Measurements from ENCODE around the gene MEGF8. TPM values are rescaled to one million over a fixed set of nuclear protein-coding genes. Genes with fewer than 3 reads are reported as not detected.

Gene MEGF8
- total and polyA plus RNA-seq, 2 donors (not counting 3 experiments of a cell fraction or from before 2014, with no cell fraction given): 20.6 to 39.6 TPM

- TF ChIP-seq CTCF (IDR thresholded peaks at IDR 0.05; ENCODE audit: extremely low read depth in 1 of 2, insufficient read depth in 1 of 2, low read depth in 1 of 2, low read length in 2 of 2): peak; percentile 92 to 97
- no peak for TF ChIP-seq POLR2AphosphoS5 (IDR thresholded peaks at IDR 0.05; ENCODE audit: insufficient read depth, low read depth, low read length)
- DNase-seq (ENCODE audit: low read depth, low spot score) (peak; percentile 72), FAIRE-seq (peak; percentile 90)
- ChIA-PET POLR2A (no interaction called here), CTCF (interaction anchor here (0.7 to 6.7 kb wide), 12 partner anchors 9 to 81 kb away, joined by 3 to 60 read pairs (median 4); partner anchors contain the start of gene TMEM145)
- intact Hi-C loops (cut with micrococcal nuclease) (loop anchor here (1.0 kb wide), 2 partner anchors 50 to 163 kb away; no protein-coding TSS in a partner anchor), dilution Hi-C loops (cut with MboI; ENCODE audit: extremely low pct_ligation_motif_present, low sequenced_read_pairs) (no loop called here)
- BruUV-seq (replicated peaks): no TSS peak
- Histone ChIP-seq H3K9me1 (replicated peaks; ENCODE audit: control insufficient read depth, extremely low read depth, insufficient read depth, low read length) (no peaks in the 10 kb centered on the region), H3K4me2 (ENCODE audit: insufficient read depth, low read length) (no peak overlapping the region), H3K36me3 (ENCODE audit: control insufficient read depth in 2 of 2, extremely low read depth in 1 of 2, insufficient read depth in 2 of 2, low read length in 2 of 2) (peaks cover 4 to 47% of the 10 kb centered on the region in 2 experiments), H2AFZ (ENCODE audit: low read depth, low read length) (no peak overlapping the region), H3K9me3 (replicated peaks; ENCODE audit: control insufficient read depth, insufficient read depth, low read length) (no peaks in the 10 kb centered on the region), H4K20me1 (replicated peaks; ENCODE audit: control insufficient read depth, extremely low read depth, insufficient read depth, low read length) (no peaks in the 10 kb centered on the region), H3K4me1 (ENCODE audit: control insufficient read depth, extremely low read depth, insufficient read depth, low read length) (no peaks in the 10 kb centered on the region), H3K79me2 (ENCODE audit: control insufficient read depth, insufficient read depth, low read length) (no peaks in the 10 kb centered on the region), H3K4me3 (replicated peaks in 1 of 3; ENCODE audit: insufficient read depth in 1 of 3, low read depth in 1 of 3, low read length in 3 of 3) (no peak overlapping the region), H3K27ac (ENCODE audit: insufficient read depth, low read depth, low read length) (no peak overlapping the region), H3K9ac (replicated peaks; ENCODE audit: extremely low read depth, insufficient read depth, low read length) (no peak overlapping the region), H3K27me3 (ENCODE audit: control insufficient read depth in 2 of 2, insufficient read depth in 2 of 2, low read length in 2 of 2) (no peaks in the 10 kb centered on the region)
Observed at GRCh38 chr19:42295831-42296525, 29.5 kb upstream of the MEGF8 start.

- H3K9me3 ChIP-seq (replicated peaks; ENCODE audit: control insufficient read depth, insufficient read depth, low read length): no peaks in the 10 kb centered on the region
- no peak for TF ChIP-seq FOS (IDR thresholded peaks at IDR 0.05; ENCODE audit: borderline replicate concordance, insufficient read depth, low read length)
- TF ChIP-seq POLR2AphosphoS5 (IDR thresholded peaks at IDR 0.05; ENCODE audit: insufficient read depth, low read depth, low read length): no peak
- TF ChIP-seq GATA2 (IDR thresholded peaks at IDR 0.05; ENCODE audit: insufficient read depth, insufficient read length, low read depth, low read length): no peak
- no peak for TF ChIP-seq MYC (IDR thresholded peaks at IDR 0.05; ENCODE audit: low read depth, low read length)
- TF ChIP-seq CTCF (IDR thresholded peaks at IDR 0.05; ENCODE audit: extremely low read depth in 1 of 2, insufficient read depth in 1 of 2, low read depth in 1 of 2, low read length in 2 of 2): no peak
- TF ChIP-seq EZH2 (IDR thresholded peaks at IDR 0.05; ENCODE audit: borderline replicate concordance, low read depth, low read length, severe bottlenecking): no peak
- no peak for TF ChIP-seq MAX (IDR thresholded peaks at IDR 0.05; ENCODE audit: insufficient read depth, insufficient read length)
- TF ChIP-seq JUN (IDR thresholded peaks at IDR 0.05; ENCODE audit: borderline replicate concordance, insufficient read depth, insufficient read length, low read depth): no peak
- TF ChIP-seq POLR2A (IDR thresholded peaks at IDR 0.05; ENCODE audit: low read depth, low read length): no peak
- no peak overlapping the region for H3K4me2 ChIP-seq (ENCODE audit: insufficient read depth, low read length)
- intact Hi-C loops (cut with micrococcal nuclease): no loop called here
- peaks cover 6% of the 10 kb centered on the region for H3K4me1 ChIP-seq (ENCODE audit: control insufficient read depth, extremely low read depth, insufficient read depth, low read length)
- dilution Hi-C loops (cut with MboI; ENCODE audit: extremely low pct_ligation_motif_present, low sequenced_read_pairs): no loop called here
- H3K9ac ChIP-seq (replicated peaks; ENCODE audit: extremely low read depth, insufficient read depth, low read length): no peak overlapping the region
- ChIA-PET POLR2A (interaction anchor here (0.5 kb wide), 1 partner anchor 89 kb away, joined by 5 read pairs; no protein-coding TSS in a partner anchor), CTCF (interaction anchor here (0.8 to 6.7 kb wide), 11 partner anchors 10 to 80 kb away, joined by 3 to 60 read pairs (median 4); partner anchors contain the start of gene TMEM145)
- H3K9me1 ChIP-seq (replicated peaks; ENCODE audit: control insufficient read depth, extremely low read depth, insufficient read depth, low read length): no peaks in the 10 kb centered on the region
- no peaks in the 10 kb centered on the region for H3K79me2 ChIP-seq (ENCODE audit: control insufficient read depth, insufficient read depth, low read length)
- H3K36me3 ChIP-seq (ENCODE audit: control insufficient read depth in 2 of 2, extremely low read depth in 1 of 2, insufficient read depth in 2 of 2, low read length in 2 of 2): peaks cover 2 to 37% of the 10 kb centered on the region in 2 experiments
- no peak overlapping the region for H3K4me3 ChIP-seq (replicated peaks in 1 of 3; ENCODE audit: insufficient read depth in 1 of 3, low read depth in 1 of 3, low read length in 3 of 3)
- no peak overlapping the region for H3K27ac ChIP-seq (ENCODE audit: insufficient read depth, low read depth, low read length)
- BruUV-seq (replicated peaks): no TSS peak
- no peak overlapping the region for H2AFZ ChIP-seq (ENCODE audit: low read depth, low read length)
- H3K27me3 ChIP-seq (ENCODE audit: control insufficient read depth in 2 of 2, insufficient read depth in 2 of 2, low read length in 2 of 2): no peaks in the 10 kb centered on the region
- no peaks in the 10 kb centered on the region for H4K20me1 ChIP-seq (replicated peaks; ENCODE audit: control insufficient read depth, extremely low read depth, insufficient read depth, low read length)
- DNase-seq (ENCODE audit: low read depth, low spot score) (no peak), FAIRE-seq (no peak)
Observed at GRCh38 chr19:42297039-42297438, 28.4 kb upstream of the MEGF8 start.

Data from endothelial cell of umbilical vein (primary cell).